Measurements from ENCODE around the gene FRMD4B. TPM values are rescaled to one million over a fixed set of nuclear protein-coding genes. Genes with fewer than 3 reads are reported as not detected.

The FRMD4B gene
- total RNA-seq (10 to 100 TPM in 5 of 7 donors, 1 to 10 TPM in 2; 4.2 to 42.0 (median 16.3) TPM), polyA plus RNA-seq (10 to 100 TPM in 1 of 2 donors, 1 to 10 TPM in 1; 6.7 to 17.6 TPM)
- long read RNA-seq, donor 1, partial matches to known transcripts = 3 of 12 reads
- long read RNA-seq, donor 1, other reads (novel, unspliced or antisense) = 9 of 12 reads
- long read RNA-seq, donor 2 = 0 reads
- long read RNA-seq, donor 3, partial matches to known transcripts = 6 of 26 reads
- long read RNA-seq, donor 3, other reads (novel, unspliced or antisense) = 20 of 26 reads

- TF ChIP-seq, protein P1, sequence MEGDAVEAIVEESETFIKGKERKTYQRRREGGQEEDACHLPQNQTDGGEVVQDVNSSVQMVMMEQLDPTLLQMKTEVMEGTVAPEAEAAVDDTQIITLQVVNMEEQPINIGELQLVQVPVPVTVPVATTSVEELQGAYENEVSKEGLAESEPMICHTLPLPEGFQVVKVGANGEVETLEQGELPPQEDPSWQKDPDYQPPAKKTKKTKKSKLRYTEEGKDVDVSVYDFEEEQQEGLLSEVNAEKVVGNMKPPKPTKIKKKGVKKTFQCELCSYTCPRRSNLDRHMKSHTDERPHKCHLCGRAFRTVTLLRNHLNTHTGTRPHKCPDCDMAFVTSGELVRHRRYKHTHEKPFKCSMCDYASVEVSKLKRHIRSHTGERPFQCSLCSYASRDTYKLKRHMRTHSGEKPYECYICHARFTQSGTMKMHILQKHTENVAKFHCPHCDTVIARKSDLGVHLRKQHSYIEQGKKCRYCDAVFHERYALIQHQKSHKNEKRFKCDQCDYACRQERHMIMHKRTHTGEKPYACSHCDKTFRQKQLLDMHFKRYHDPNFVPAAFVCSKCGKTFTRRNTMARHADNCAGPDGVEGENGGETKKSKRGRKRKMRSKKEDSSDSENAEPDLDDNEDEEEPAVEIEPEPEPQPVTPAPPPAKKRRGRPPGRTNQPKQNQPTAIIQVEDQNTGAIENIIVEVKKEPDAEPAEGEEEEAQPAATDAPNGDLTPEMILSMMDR (IDR thresholded peaks at IDR 0.05) = no peak
- TF ChIP-seq EP300 (IDR thresholded peaks at IDR 0.05) (no peak), POLR2A (IDR thresholded peaks at IDR 0.05) (no peak)
- Histone ChIP-seq H3K4me3 (peak within 1 kb of the TSS; percentile 30), H3K36me3 (no peaks in the 10 kb centered on the region), H3K9me3 (no peaks in the 10 kb centered on the region), H3K4me1 (ENCODE audit: insufficient read depth) (no peaks in the 10 kb centered on the region), H3K27me3 (no peaks in the 10 kb centered on the region), H3K27ac (no peak within 1 kb of the TSS)
- intact Hi-C loops (cut with DNase I) = no loop called here
- 1 to 2% (median 2%) methylated on average over 46 to 65 of the region's 65 CpGs for WGBS, 3 donors
- peak; percentile 39 to 63 (median 45) for DNase-seq
Observed at GRCh38 chr3:69385723-69386555, at the start of gene FRMD4B. FRMD4B (minus strand) TSS chr3:69386088; CDS start chr3:69385989, 99 bp downstream.

- Histone ChIP-seq H3K27me3 (no peaks in the 10 kb centered on the region), H3K36me3 (no peaks in the 10 kb centered on the region), H3K4me3 (no peak overlapping the region), H3K27ac (no peak overlapping the region), H3K4me1 (ENCODE audit: insufficient read depth) (no peaks in the 10 kb centered on the region), H3K9me3 (no peaks in the 10 kb centered on the region)
- intact Hi-C loops (cut with DNase I) = loop anchor here in 2 of 4 donors (10.0 kb wide), 1 partner anchor 231 kb away; no protein-coding TSS in a partner anchor
- TF ChIP-seq POLR2A (IDR thresholded peaks at IDR 0.05) (no peak), EP300 (IDR thresholded peaks at IDR 0.05) (no peak)
- TF ChIP-seq, protein P1 (IDR thresholded peaks at IDR 0.05) = no peak
- no peak for DNase-seq
- 87 to 97% (median 93%) methylated on average over 4 of the region's 4 CpGs for WGBS, 3 donors
Observed at GRCh38 chr3:69433969-69434325, 48.1 kb upstream of the FRMD4B start.

DNA sequence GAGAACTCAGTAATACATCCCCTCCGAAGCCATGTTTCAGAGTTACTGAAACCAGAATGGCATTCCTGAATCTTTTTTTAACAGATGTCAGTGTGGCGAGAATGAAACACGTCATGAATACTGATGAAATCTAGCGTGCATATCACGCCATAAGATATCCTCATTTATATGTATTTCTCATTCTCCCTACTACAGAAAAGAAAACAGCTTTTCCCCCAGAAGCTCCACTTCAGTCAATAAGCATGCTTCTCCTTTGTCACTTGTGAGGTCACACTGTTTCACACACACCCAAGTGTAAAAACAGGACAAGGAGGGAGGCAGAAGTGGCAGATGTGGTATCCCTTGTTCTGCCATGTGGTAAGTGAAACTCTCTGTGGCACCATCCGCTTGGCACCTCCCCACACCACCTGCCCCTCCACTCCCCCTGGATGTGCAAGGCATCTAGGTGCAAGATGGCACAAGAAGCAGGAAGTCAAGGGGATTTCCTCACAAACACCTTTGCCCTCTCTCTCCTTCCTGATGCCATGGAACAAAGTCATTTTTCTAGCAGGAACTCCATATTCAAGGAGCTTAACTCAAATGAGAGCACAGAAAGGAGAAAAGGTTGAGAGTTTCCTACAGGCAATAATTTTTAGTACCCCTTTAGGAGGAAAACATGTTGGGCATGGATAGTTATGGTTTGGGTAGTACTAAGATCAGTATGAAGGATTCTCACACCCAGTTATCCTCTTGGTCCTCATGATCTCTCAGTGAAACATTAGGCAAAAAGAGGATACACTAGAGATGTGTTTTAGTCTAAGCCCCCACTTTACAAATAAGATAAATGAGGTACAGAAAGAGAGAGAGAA is 47.5 kb upstream of the FRMD4B start:
- intact Hi-C loops (cut with DNase I) = loop anchor here in 2 of 4 donors (10.0 kb wide), 1 partner anchor 231 kb away; no protein-coding TSS in a partner anchor
- H3K4me1 ChIP-seq (ENCODE audit: insufficient read depth) = no peaks in the 10 kb centered on the region
- no peaks in the 10 kb centered on the region for H3K36me3 ChIP-seq
- no peaks in the 10 kb centered on the region for H3K9me3 ChIP-seq
- TF ChIP-seq, protein P1 (IDR thresholded peaks at IDR 0.05) = no peak
- TF ChIP-seq EP300 (IDR thresholded peaks at IDR 0.05) (no peak), POLR2A (IDR thresholded peaks at IDR 0.05) (no peak)
- DNase-seq = no peak
- H3K27ac ChIP-seq = no peak overlapping the region
- 93 to 97% (median 93%) methylated on average over 6 of the region's 6 CpGs for WGBS, 3 donors
- no peaks in the 10 kb centered on the region for H3K27me3 ChIP-seq
- H3K4me3 ChIP-seq = no peak overlapping the region

- no peak for DNase-seq
- intact Hi-C loops (cut with DNase I) = loop anchor here in 2 of 4 donors (5.0 to 10.0 kb wide), 2 partner anchors 264 to 266 kb away; no protein-coding TSS in a partner anchor
- no peaks in the 10 kb centered on the region for H3K36me3 ChIP-seq
- H3K9me3 ChIP-seq = no peaks in the 10 kb centered on the region
- no peak overlapping the region for H3K4me3 ChIP-seq
- H3K4me1 ChIP-seq (ENCODE audit: insufficient read depth) = no peaks in the 10 kb centered on the region
- 91% methylated on average over 1 of the region's 1 CpG for WGBS, 3 donors
- H3K27ac ChIP-seq = no peak overlapping the region
- H3K27me3 ChIP-seq = no peaks in the 10 kb centered on the region
- no peak for TF ChIP-seq POLR2A (IDR thresholded peaks at IDR 0.05)
- TF ChIP-seq, protein P1 (IDR thresholded peaks at IDR 0.05) = no peak
- TF ChIP-seq EP300 (IDR thresholded peaks at IDR 0.05) = no peak
Observed at GRCh38 chr3:69428657-69429255, 42.9 kb upstream of the FRMD4B start.

Measured in ovary (tissue), 10 donors.